Lung (tissue), 12 donors: ENCODE data around the gene KRTAP5-8. TPM values are rescaled to one million over a fixed set of nuclear protein-coding genes. Genes with fewer than 3 reads are reported as not detected.
"Not testable (repeated sequence)": the region's sequence is repeated elsewhere in the genome, so short reads cannot be mapped to it uniquely, and the experiment has no call there.

Experiments used
- ATAC-seq: fragments of 200-7000 bp; cut with Tn5 transposase; one replicate; pipeline ENCODE4 v1.9.1; 2020; ENCODE audit warnings: moderate number of reproducible peaks; ENCODE audit not compliant: insufficient read depth, low FRiP score
- DNase-seq, 3 donors: peaks; one replicate each; pipeline ENCODE4 v3.0.0-alpha.2; 2013 to 2017
- H3K27ac ChIP-seq, 2 donors: one replicate each; pipeline ENCODE4 v1.5.1; 2013; ENCODE audit warnings: mild to moderate bottlenecking in 2 of 2, moderate library complexity in 2 of 2, control low read depth in 1 of 2, inconsistent platforms in 1 of 2, low read depth in 1 of 2, low read length in 1 of 2
- H3K27me3 ChIP-seq, 3 donors: one replicate each; pipeline ENCODE4 v1.5.1; 2013; ENCODE audit warnings: low read length in 2 of 3; ENCODE audit not compliant: control insufficient read depth in 3 of 3, insufficient read depth in 3 of 3
- H3K36me3 ChIP-seq, 4 donors: one replicate each; pipeline ENCODE4 v1.5.1; 2013; ENCODE audit warnings: low read length in 4 of 4, mild to moderate bottlenecking in 1 of 4, moderate library complexity in 1 of 4; ENCODE audit not compliant: control insufficient read depth in 4 of 4, insufficient read depth in 4 of 4
- H3K4me1 ChIP-seq, 5 donors: one replicate each; pipeline ENCODE4 v1.5.1; 2013; ENCODE audit warnings: low read length in 5 of 5, mild to moderate bottlenecking in 2 of 5, moderate library complexity in 1 of 5; ENCODE audit not compliant: control insufficient read depth in 5 of 5, insufficient read depth in 5 of 5
- H3K4me3 ChIP-seq: one replicate; pipeline ENCODE4 v1.5.1; 2013; ENCODE audit warnings: mild to moderate bottlenecking, control low read depth, moderate library complexity
- H3K9ac ChIP-seq, 2 donors: one replicate each; pipeline ENCODE4 v1.5.1; 2013; ENCODE audit warnings: low read length in 2 of 2, control low read depth in 1 of 2; ENCODE audit not compliant: insufficient read depth in 1 of 2
- H3K9me3 ChIP-seq, 4 donors: one replicate each; pipeline ENCODE4 v1.5.1; 2013; ENCODE audit warnings: low read length in 3 of 4, mild to moderate bottlenecking in 1 of 4, moderate library complexity in 1 of 4; ENCODE audit not compliant: control insufficient read depth in 4 of 4, insufficient read depth in 3 of 4
- WGBS, 2 donors: extraction: QIAGEN DNeasy Blood & Tissue Kit; methylation state at CpG; one replicate each; pipeline ENCODE4 v1.1.7; 2013; 5-methylcytosine and 5-hydroxymethylcytosine counted together
- polyA plus RNA-seq, 2 donors: library from polyadenylated mRNA; stranded (reverse); fragments of 200-250 nt; gene quantifications; one replicate each; pipeline ENCODE4 v1.2.1, GENCODE V29; 2013
- total RNA-seq, 2 donors: library from RNA; depleted of rRNA in 1 of 2; stranded (reverse); fragments of >200 nt in 1 of 2; gene quantifications; one replicate each; pipeline ENCODE4 v1.2.1, GENCODE V29; 2014 to 2021
- TF ChIP-seq, protein P1 (sequence below): IDR thresholded peaks from 2 replicates; pipeline ENCODE4 v1.5.1; 2012; ENCODE audit warnings: mild to moderate bottlenecking; ENCODE audit errors: control extremely low read depth, extremely low read depth
- donor health status: control.
- donor health status: control.
- donor health status: Bipolar disorder and iron deficiency.
- donor health status: healthy.
- donor health status: DM: yes; HTN: yes; CAD: no.

KRTAP5-8 gene
- total and polyA plus RNA-seq, 4 donors = 0.03 to 0.34 (median 0.20) TPM; not detected in 1

DNA sequence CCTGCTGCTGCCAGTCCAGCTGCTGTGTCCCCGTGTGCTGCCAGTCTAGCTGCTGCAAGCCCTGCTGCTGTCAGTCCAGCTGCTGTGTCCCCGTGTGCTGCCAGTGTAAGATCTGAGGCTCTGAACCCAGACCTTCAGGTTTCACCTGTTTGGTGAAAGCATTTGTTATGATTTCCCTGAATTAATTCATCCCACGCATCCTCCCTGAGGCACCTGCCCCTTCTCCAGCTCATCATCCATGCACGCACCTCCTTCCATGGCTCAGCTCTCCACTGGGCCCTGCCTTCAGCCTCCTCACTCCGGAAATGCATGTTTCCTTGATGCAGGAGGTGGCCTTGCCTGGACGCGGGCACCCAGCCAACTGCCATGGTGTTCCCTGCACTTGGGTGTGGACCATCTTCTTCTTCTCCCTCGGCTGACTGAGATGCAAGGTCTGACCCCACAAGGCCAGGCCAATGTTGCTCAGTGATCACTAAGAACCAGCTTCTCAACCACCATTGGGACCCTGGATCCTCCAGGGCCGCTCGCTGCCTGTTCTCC, 28.3 kb downstream of the KRTAP5-8 start:
- H3K4me3 ChIP-seq = no peak overlapping the region
- H3K9me3 ChIP-seq = peaks cover 0 to 2% (median 0%) of the 10 kb centered on the region in 4 donors
- no peak for ATAC-seq
- no peak overlapping the region for H3K27ac ChIP-seq
- no peaks in the 10 kb centered on the region for H3K36me3 ChIP-seq
- TF ChIP-seq, protein P1, sequence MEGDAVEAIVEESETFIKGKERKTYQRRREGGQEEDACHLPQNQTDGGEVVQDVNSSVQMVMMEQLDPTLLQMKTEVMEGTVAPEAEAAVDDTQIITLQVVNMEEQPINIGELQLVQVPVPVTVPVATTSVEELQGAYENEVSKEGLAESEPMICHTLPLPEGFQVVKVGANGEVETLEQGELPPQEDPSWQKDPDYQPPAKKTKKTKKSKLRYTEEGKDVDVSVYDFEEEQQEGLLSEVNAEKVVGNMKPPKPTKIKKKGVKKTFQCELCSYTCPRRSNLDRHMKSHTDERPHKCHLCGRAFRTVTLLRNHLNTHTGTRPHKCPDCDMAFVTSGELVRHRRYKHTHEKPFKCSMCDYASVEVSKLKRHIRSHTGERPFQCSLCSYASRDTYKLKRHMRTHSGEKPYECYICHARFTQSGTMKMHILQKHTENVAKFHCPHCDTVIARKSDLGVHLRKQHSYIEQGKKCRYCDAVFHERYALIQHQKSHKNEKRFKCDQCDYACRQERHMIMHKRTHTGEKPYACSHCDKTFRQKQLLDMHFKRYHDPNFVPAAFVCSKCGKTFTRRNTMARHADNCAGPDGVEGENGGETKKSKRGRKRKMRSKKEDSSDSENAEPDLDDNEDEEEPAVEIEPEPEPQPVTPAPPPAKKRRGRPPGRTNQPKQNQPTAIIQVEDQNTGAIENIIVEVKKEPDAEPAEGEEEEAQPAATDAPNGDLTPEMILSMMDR = no peak
- no peak overlapping the region for H3K9ac ChIP-seq
- peak in 1 of 3 donors; percentile 8 for DNase-seq
- WGBS, 2 donors = 73 to 76% methylated on average over 10 of the region's 10 CpGs
- H3K27me3 ChIP-seq = peaks cover 0 to 14% (median 10%) of the 10 kb centered on the region in 3 donors
- H3K4me1 ChIP-seq = peaks cover 0 to 6% (median 0%) of the 10 kb centered on the region in 5 donors

GRCh38 chr11:71566626-71567599, 29.1 kb downstream of the KRTAP5-8 start:
- ATAC-seq, H3K27ac ChIP-seq, H3K4me1 ChIP-seq, H3K9me3 ChIP-seq, DNase-seq, H3K4me3 ChIP-seq, H3K36me3 ChIP-seq, H3K9ac ChIP-seq: not testable (repeated sequence)
- H3K27me3 ChIP-seq = peaks cover 0 to 14% (median 10%) of the 10 kb centered on the region in 3 donors
- 64 to 76% methylated on average over 18 to 21 of the region's 21 CpGs for WGBS, 2 donors

GRCh38 chr11:71567633-71568032, 29.8 kb downstream of the KRTAP5-8 start:
- H3K27ac ChIP-seq, H3K4me3 ChIP-seq, H3K4me1 ChIP-seq, H3K9ac ChIP-seq, H3K36me3 ChIP-seq, H3K9me3 ChIP-seq, ATAC-seq: not testable (repeated sequence)
- 81 to 88% methylated on average over 8 of the region's 8 CpGs for whole genome bisulfite sequencing, 2 donors
- peak in 1 of 3 donors; percentile 12 for DNase-seq
- H3K27me3 ChIP-seq = peaks cover 0 to 14% (median 10%) of the 10 kb centered on the region in 3 donors

DNA sequence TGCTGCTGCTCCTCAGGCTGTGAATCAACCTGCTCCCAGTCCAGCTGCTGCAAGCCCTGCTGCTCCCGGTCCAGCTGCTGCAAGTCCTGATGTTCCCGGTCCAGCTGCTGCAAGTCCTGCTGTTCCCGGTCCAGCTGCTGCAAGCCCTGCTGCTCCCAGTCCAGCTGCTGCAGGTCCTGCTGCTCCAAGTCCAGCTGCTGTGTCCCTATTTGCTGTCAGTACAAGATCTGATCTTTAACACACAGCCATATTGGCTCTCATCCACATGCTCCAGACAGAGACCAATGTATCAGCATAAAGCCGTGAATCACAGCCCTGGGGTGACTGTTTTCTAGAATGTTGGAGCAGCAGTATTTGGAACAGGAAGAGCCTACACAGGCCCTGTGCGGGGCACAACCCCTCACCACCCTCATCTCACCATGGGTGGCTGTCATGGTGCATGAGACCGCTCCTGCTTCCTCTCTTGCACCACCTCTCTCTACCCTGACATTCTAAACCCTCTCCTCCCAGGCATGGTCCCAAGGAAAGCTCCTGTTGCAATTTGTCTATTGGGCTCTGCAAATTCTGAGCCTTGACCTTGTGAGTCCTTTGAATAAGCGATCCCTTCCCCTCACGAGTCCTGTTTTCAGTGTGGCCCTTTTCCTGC, 31.0 kb downstream of the KRTAP5-8 start:
- H3K27ac ChIP-seq = no peak overlapping the region
- H3K4me3 ChIP-seq = no peak overlapping the region
- peaks cover 0 to 2% (median 0%) of the 10 kb centered on the region in 4 donors for H3K9me3 ChIP-seq
- H3K36me3 ChIP-seq = no peaks in the 10 kb centered on the region
- H3K27me3 ChIP-seq = peaks cover 0 to 9% (median 3%) of the 10 kb centered on the region in 3 donors
- DNase-seq (peak; percentile 37 to 78 (median 59)), ATAC-seq (no peak)
- 74 to 85% methylated on average over 8 of the region's 8 CpGs for WGBS, 2 donors
- TF ChIP-seq, protein P1 = no peak
- no peak overlapping the region for H3K9ac ChIP-seq
- peaks cover 0 to 6% (median 0%) of the 10 kb centered on the region in 5 donors for H3K4me1 ChIP-seq

DNA sequence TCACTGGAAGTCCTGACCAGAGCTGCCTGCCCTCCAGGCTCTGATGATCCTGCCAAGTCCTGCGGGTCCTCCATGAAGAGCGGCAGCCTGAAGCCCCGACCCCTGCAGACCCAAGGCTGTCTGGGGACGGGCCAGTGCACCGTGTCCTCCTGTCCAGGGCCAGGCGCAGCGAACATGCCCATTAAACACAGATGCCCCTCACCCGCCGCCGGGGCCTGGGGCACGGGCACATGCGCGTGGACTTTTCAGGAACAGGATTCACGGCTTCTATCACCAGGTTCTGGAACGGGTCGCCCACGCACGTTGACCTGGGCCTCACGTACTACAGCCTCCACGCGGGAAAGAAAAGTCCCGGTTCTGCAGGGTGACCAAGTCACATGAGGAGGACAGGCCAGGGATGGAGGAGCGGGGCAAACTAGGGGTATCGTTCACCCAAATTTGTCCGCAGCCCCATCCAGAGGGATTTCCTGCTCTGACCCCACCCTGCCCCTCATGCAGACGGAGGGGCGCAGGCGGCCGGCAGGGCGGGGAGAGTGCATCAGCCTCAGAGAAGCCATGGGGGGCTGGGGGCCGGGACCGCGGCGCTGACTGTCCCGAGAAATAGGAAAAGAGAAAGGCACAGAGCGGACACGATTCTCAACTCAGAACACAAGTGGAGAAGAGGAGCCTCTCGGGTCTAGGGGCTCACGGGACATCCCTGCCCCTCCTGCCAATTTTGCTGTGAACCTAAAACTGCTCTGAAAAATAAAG, 33.5 kb downstream of the KRTAP5-8 start:
- not testable (repeated sequence) for ATAC-seq, H3K27ac ChIP-seq, H3K9me3 ChIP-seq, DNase-seq, H3K9ac ChIP-seq, H3K4me1 ChIP-seq, H3K27me3 ChIP-seq, H3K36me3 ChIP-seq, H3K4me3 ChIP-seq
- WGBS, 2 donors = 87 to 91% methylated on average over 36 of the region's 39 CpGs
